ENCODE measurements around the gene RALGPS1. TPM values are rescaled to one million over a fixed set of nuclear protein-coding genes. Genes with fewer than 3 reads are reported as not detected.

Gene RALGPS1
- total and polyA plus RNA-seq, 2 experiments from 2014 or later = 13.1 to 22.1 TPM

GRCh38 chr9:127211983-127212382 lies 297.4 kb downstream of the RALGPS1 start:
- Histone ChIP-seq H2AFZ (no peak overlapping the region), H3K27ac (no peak overlapping the region), H4K20me1 (ENCODE audit: insufficient read depth, poor library complexity, severe bottlenecking) (no peaks in the 10 kb centered on the region), H3K9me3 (ENCODE audit: low read depth) (no peaks in the 10 kb centered on the region), H3K27me3 (no peaks in the 10 kb centered on the region), H3K9me2 (replicated peaks; ENCODE audit: insufficient read depth) (no peaks in the 10 kb centered on the region), H3K36me3 (replicated peaks; ENCODE audit: insufficient read depth, low read depth) (no peaks in the 10 kb centered on the region), H3K4me1 (ENCODE audit: insufficient read depth) (no peaks in the 10 kb centered on the region), H3K4me3 (no peak overlapping the region), H3K79me2 (no peaks in the 10 kb centered on the region), H3K4me2 (no peak overlapping the region)
- 95% methylated on average over 11 of the region's 11 CpGs for WGBS (ENCODE audit: low lambda C conversion rate, missing lambda C conversion rate)
- DNase-seq (ENCODE audit: low spot score) = no peak
- TF ChIP-seq EZH2 (IDR thresholded peaks at IDR 0.05; ENCODE audit: borderline replicate concordance) (no peak), CTCF (IDR thresholded peaks at IDR 0.05; ENCODE audit: poor library complexity) (no peak)

- Histone ChIP-seq H3K27ac (no peak overlapping the region), H3K79me2 (no peaks in the 10 kb centered on the region), H4K20me1 (ENCODE audit: insufficient read depth, poor library complexity, severe bottlenecking) (no peaks in the 10 kb centered on the region), H3K36me3 (replicated peaks; ENCODE audit: insufficient read depth, low read depth) (no peaks in the 10 kb centered on the region), H3K4me1 (ENCODE audit: insufficient read depth) (no peaks in the 10 kb centered on the region), H3K9me3 (ENCODE audit: low read depth) (no peaks in the 10 kb centered on the region), H2AFZ (no peak overlapping the region), H3K4me3 (no peak overlapping the region), H3K9me2 (replicated peaks; ENCODE audit: insufficient read depth) (no peaks in the 10 kb centered on the region), H3K4me2 (no peak overlapping the region), H3K27me3 (no peaks in the 10 kb centered on the region)
- 94% methylated on average over 9 of the region's 9 CpGs for WGBS (ENCODE audit: low lambda C conversion rate, missing lambda C conversion rate)
- DNase-seq (ENCODE audit: low spot score) = no peak
- TF ChIP-seq CTCF (IDR thresholded peaks at IDR 0.05; ENCODE audit: poor library complexity) (no peak), EZH2phosphoT487 (IDR thresholded peaks at IDR 0.05; ENCODE audit: low read depth, severe bottlenecking, unreplicated experiment) (no peak), EZH2 (IDR thresholded peaks at IDR 0.05; ENCODE audit: borderline replicate concordance) (no peak)
These were observed 297.9 kb downstream of the RALGPS1 start for GRCh38 chr9:127212453-127212852.

- H3K79me2 ChIP-seq = no peaks in the 10 kb centered on the region
- 76% methylated on average over 4 of the region's 4 CpGs for WGBS (ENCODE audit: low lambda C conversion rate, missing lambda C conversion rate)
- H3K27ac ChIP-seq = no peak overlapping the region
- no peak overlapping the region for H3K4me3 ChIP-seq
- no peaks in the 10 kb centered on the region for H4K20me1 ChIP-seq (ENCODE audit: insufficient read depth, poor library complexity, severe bottlenecking)
- H3K9me3 ChIP-seq (ENCODE audit: low read depth) = no peaks in the 10 kb centered on the region
- no peaks in the 10 kb centered on the region for H3K27me3 ChIP-seq
- no peaks in the 10 kb centered on the region for H3K36me3 ChIP-seq (replicated peaks; ENCODE audit: insufficient read depth, low read depth)
- H3K4me2 ChIP-seq = no peak overlapping the region
- no peak for DNase-seq (ENCODE audit: low spot score)
- TF ChIP-seq CTCF (IDR thresholded peaks at IDR 0.05; ENCODE audit: poor library complexity) (no peak), EZH2 (IDR thresholded peaks at IDR 0.05; ENCODE audit: borderline replicate concordance) (no peak), EZH2phosphoT487 (IDR thresholded peaks at IDR 0.05; ENCODE audit: low read depth, severe bottlenecking, unreplicated experiment) (no peak)
- no peaks in the 10 kb centered on the region for H3K4me1 ChIP-seq (ENCODE audit: insufficient read depth)
- H3K9me2 ChIP-seq (replicated peaks; ENCODE audit: insufficient read depth) = no peaks in the 10 kb centered on the region
- no peak overlapping the region for H2AFZ ChIP-seq
These were observed 299.3 kb downstream of the RALGPS1 start for GRCh38 chr9:127213859-127214258.
